Mucosa of descending colon (tissue), 3 donors: ENCODE data around the gene NR1D2. TPM values are rescaled to one million over a fixed set of nuclear protein-coding genes. Genes with fewer than 3 reads are reported as not detected.

ENCODE experiments used
- ATAC-seq: fragments of 200-7000 bp; cut with Tn5 transposase; one replicate; pipeline ENCODE4 v1.9.1; 2020; ENCODE audit warnings: mild to moderate bottlenecking, moderate library complexity
- DNase-seq, 3 donors: peaks; one replicate each; pipeline ENCODE4 v3.0.0-alpha.2; 2020
- H3K36me3 ChIP-seq: fragments of 200-600 bp; one replicate; pipeline ENCODE4 v1.8.0; 2021; ENCODE audit warnings: low read depth, mild to moderate bottlenecking
- H3K4me1 ChIP-seq: fragments of 200-600 bp; one replicate; pipeline ENCODE4 v1.8.0; 2021; ENCODE audit warnings: low read depth, mild to moderate bottlenecking
- H3K4me3 ChIP-seq: fragments of 200-600 bp; one replicate; pipeline ENCODE4 v1.8.0; 2021; ENCODE audit warnings: mild to moderate bottlenecking
- H3K9me3 ChIP-seq: fragments of 200-600 bp; one replicate; pipeline ENCODE4 v1.8.0; 2021; ENCODE audit warnings: mild to moderate bottlenecking
- CTCF ChIP-seq: fragments of 200-600 bp; IDR thresholded peaks from one replicate; pipeline ENCODE4 v1.8.0; 2022; ENCODE audit warnings: antibody characterized with exemption, mild to moderate bottlenecking
- intact Hi-C, 2 donors: fragments of 100-400 bp; cut with DNase I in 1 of 2; cut with micrococcal nuclease in 1 of 2; formaldehyde crosslinking; loops; one replicate each; pipeline versions ENCODE4 v1.11.0 to v1.11.1; 2022; cut with DNase I, micrococcal nuclease
- total RNA-seq, 3 donors: library from RNA; stranded (reverse); fragmentation: NEBNext Ultra II Directional in 2 of 3; extraction: Animal tissue kit (Norgen Biotek cat#: 25700) in 2 of 3; gene quantifications; one replicate each; pipeline versions ENCODE4 v1.2.1 to v1.2.4, GENCODE V29; 2021 to 2023
- donor health status: DM: no; HTN: no; CAD: no; lungs with moderate emphysema.
- donor health status: DM: no; HTN: no; CAD: no.
- donor health status: DM: no; HTN: yes; CAD: no.

NR1D2 gene
- total RNA-seq, 3 donors from 2014 or later: 16.5 to 37.8 (median 28.5) TPM

DNA sequence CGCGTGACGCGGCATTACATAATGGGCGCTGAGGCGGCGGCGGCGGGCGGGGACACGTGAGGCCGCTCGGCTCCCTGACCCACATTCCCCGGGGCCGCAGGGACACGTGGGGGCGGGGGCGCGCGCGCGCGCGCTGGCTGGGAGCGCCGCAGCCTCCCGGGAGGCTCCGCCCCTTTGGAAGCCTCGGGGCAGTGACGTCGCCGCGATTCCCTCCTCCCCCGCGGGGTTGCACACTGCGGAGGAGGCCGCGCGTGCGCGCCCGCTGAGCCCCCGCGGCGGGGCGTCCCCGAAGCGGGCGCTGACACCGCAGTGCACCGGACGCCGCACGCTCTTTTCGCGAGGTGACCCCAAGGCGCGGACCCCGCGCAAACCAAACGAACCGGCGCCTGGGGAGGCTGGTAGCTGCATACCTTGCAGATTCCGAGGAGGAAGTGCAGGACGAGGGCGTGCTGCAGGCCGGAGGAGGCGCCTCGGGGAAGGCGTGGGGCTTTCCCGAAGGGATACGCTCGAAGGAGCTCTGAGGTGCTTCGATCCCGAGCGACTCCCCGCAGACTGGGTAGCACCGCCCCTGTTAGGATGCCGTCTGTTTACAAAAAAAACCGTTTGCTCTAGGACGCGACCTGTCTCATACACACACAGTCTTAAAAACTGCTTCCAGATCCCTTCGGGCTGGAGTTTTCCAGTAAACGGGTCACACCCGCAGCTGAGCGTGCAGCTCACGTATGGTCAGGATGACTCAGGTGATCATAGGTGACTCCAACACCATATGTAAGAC lies 1.0 kb downstream of the NR1D2 start:
- Histone ChIP-seq H3K4me3 (peak overlapping the region; percentile 54), H3K36me3 (peaks cover 4% of the 10 kb centered on the region), H3K4me1 (peaks cover 23% of the 10 kb centered on the region), H3K9me3 (no peaks in the 10 kb centered on the region)
- intact Hi-C loops: no loop called here
- TF ChIP-seq CTCF: no peak
- ATAC-seq (peak; percentile 94), DNase-seq (peak; percentile 98 to 99 (median 99))

DNA sequence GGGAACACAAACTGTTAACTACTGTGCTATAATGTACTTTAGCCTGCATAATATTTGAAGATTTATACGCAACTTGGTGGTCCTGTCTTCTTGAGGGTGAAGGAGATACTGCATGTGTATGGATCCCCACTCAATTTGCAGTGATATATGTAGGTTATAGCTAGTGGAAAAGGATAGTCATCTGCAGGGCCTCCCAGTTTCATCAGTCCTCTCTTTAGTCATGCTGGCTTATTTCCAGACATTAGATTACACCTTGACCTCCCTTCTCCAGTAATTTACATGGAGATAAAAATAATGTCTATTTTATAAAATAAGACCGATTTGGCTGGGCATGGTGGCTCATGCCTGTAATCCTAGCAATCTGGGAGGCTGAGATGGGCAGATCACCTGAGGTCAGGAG lies 3.7 kb downstream of the NR1D2 start:
- intact Hi-C loops: no loop called here
- no peaks in the 10 kb centered on the region for H3K9me3 ChIP-seq
- no peak overlapping the region for H3K4me3 ChIP-seq
- ATAC-seq (no peak), DNase-seq (no peak)
- TF ChIP-seq CTCF: no peak
- peaks cover 23% of the 10 kb centered on the region for H3K4me1 ChIP-seq
- H3K36me3 ChIP-seq: peaks cover 4% of the 10 kb centered on the region

DNA sequence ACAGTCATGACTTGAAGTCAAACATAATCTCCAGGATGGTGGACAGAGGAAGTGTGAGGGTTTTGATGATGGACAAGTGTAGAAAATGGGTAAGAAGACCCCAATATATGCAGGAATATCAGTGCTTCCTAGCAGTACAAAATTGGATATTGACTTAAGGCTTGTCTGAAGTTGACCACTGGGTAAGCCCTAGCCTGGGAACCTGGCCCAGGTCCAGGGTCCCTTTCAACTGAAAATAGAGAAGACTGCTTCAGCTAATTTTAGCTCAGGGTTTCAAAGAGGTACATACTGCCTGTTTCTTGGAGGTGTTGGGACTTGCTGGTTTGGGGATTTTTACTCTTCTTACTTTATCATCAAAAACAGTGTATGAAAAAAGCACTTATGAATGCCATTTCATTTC lies 4.7 kb downstream of the NR1D2 start:
- ATAC-seq: no peak
- Histone ChIP-seq H3K4me1 (peaks cover 19% of the 10 kb centered on the region), H3K36me3 (peaks cover 4% of the 10 kb centered on the region), H3K9me3 (no peaks in the 10 kb centered on the region), H3K4me3 (no peak overlapping the region)
- DNase-seq: peak in 1 of 3 donors; percentile 36
- intact Hi-C loops: no loop called here
- TF ChIP-seq CTCF: no peak

- no peak for DNase-seq
- Histone ChIP-seq H3K9me3 (no peaks in the 10 kb centered on the region), H3K4me3 (no peak overlapping the region), H3K4me1 (peaks cover 19% of the 10 kb centered on the region), H3K36me3 (peaks cover 4% of the 10 kb centered on the region)
- ATAC-seq: no peak
- no peak for TF ChIP-seq CTCF
- intact Hi-C loops: no loop called here
These were observed 5.2 kb downstream of the NR1D2 start for GRCh38 chr3:23950293-23950692.

DNA sequence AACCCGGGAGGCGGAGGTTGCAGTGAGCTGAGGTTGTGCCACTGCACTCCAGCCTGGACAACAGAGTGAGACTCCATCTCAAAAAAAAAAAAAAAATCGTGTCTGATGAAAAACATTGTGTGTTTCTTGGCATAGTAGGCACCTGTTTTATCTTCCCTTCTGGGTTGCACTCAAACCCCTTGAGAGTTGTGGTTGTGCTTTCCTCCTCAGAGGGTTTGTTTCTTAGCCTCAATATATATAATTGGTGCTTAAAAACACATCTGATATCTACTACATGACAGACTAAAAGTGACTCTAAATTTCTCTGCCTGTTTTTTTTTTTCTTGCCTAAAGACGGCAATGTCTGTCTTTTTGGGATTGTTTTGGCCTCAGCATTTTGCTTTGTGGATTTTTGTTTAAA lies 7.6 kb downstream of the NR1D2 start:
- TF ChIP-seq CTCF: no peak
- intact Hi-C loops: no loop called here
- H3K36me3 ChIP-seq: no peaks in the 10 kb centered on the region
- H3K9me3 ChIP-seq: no peaks in the 10 kb centered on the region
- H3K4me3 ChIP-seq: no peak overlapping the region
- DNase-seq (no peak), ATAC-seq (peak; percentile 22)
- peaks cover 10% of the 10 kb centered on the region for H3K4me1 ChIP-seq
